H1 (cell line): ENCODE data around the gene PDIA5. TPM values are rescaled to one million over a fixed set of nuclear protein-coding genes. Genes with fewer than 3 reads are reported as not detected.
A peak's percentile ranks its signal among the peaks of the same experiment; 100 is the strongest.

ENCODE experiments used
- CTCF ChIA-PET: fragments of 300-600 bp; sonication (Branson Sonifier 250); formaldehyde crosslinking; loops from one replicate; lab custom pipeline; 2021; ENCODE audit not compliant: partially characterized antibody; lab: Charles Lee
- POLR2A ChIA-PET: fragments of 300-600 bp; sonication (Branson Sonifier 250); formaldehyde crosslinking; loops from one replicate; lab custom pipeline; 2021; ENCODE audit warnings: inconsistent platforms; ENCODE audit not compliant: partially characterized antibody; lab: Charles Lee
- DNase-seq, 2 experiments: peaks; one replicate each; pipeline versions ENCODE4 v3.0.0 to v3.0.0-alpha.2; 2010 to 2022; ENCODE audit warnings: low spot score in 2 of 2, low read depth in 1 of 2, mixed read lengths in 1 of 2
- FAIRE-seq: peaks from 2 replicates; lab custom pipeline; 2011; peaks lifted over from hg19 to GRCh38; lab: Jason Lieb, UNC
- H2AFZ ChIP-seq: 2 replicates; pipeline ENCODE4 v1.8.1; 2012; ENCODE audit warnings: low read length, inconsistent platforms
- H2AK5ac ChIP-seq: 2 replicates; pipeline ENCODE4 v1.6.1; 2013; ENCODE audit warnings: low read depth, low read length
- H2BK120ac ChIP-seq: replicated peaks from 2 replicates; pipeline ENCODE3; 2013; ENCODE audit warnings: low read depth, low read length, inconsistent platforms
- H2BK12ac ChIP-seq: 2 replicates; pipeline ENCODE4 v1.6.1; 2013; ENCODE audit warnings: low read depth, low read length
- H2BK15ac ChIP-seq: 2 replicates; pipeline ENCODE4 v1.6.1; 2013; ENCODE audit warnings: low read length
- H2BK20ac ChIP-seq: 2 replicates; pipeline ENCODE4 v1.6.1; 2013; ENCODE audit warnings: low read length
- H2BK5ac ChIP-seq: 2 replicates; pipeline ENCODE4 v1.6.1; 2013; ENCODE audit warnings: low read depth, low read length
- H3K14ac ChIP-seq: 2 replicates; pipeline ENCODE4 v1.6.1; 2013; ENCODE audit warnings: inconsistent platforms; ENCODE audit not compliant: insufficient read length
- H3K18ac ChIP-seq: 2 replicates; pipeline ENCODE4 v1.6.1; 2013; ENCODE audit warnings: low read length; ENCODE audit errors: extremely low read depth
- H3K23ac ChIP-seq: 2 replicates; pipeline ENCODE4 v1.6.1; 2013; ENCODE audit warnings: inconsistent platforms; ENCODE audit not compliant: insufficient read length
- H3K23me2 ChIP-seq: 2 replicates; pipeline ENCODE4 v1.6.1; 2013; ENCODE audit warnings: low read depth, low read length
- H3K27ac ChIP-seq: 2 replicates; pipeline ENCODE4 v1.6.1; 2011; ENCODE audit warnings: low read depth, low read length, inconsistent platforms
- H3K27me3 ChIP-seq, 4 experiments: replicated peaks in 1 of 4; 1 replicate in 1 of 4; 2 replicates in 3 of 4; pipeline versions ENCODE4 v1.6.1 to v1.8.1; 2011 to 2013; ENCODE audit warnings: low read length in 3 of 4, mild to moderate bottlenecking in 3 of 4, inconsistent platforms in 2 of 4, mixed read lengths in 2 of 4, moderate library complexity in 1 of 4; ENCODE audit not compliant: control insufficient read depth in 3 of 4, insufficient read depth in 3 of 4; ENCODE audit errors: extremely low read depth in 1 of 4
- H3K36me3 ChIP-seq, 4 experiments: 2 replicates each; pipeline versions ENCODE4 v1.6.1 to v1.8.1; 2011 to 2013; ENCODE audit warnings: mild to moderate bottlenecking in 4 of 4, low read length in 3 of 4, moderate library complexity in 2 of 4, control low read depth in 1 of 4, inconsistent platforms in 1 of 4; ENCODE audit not compliant: insufficient read depth in 4 of 4, control insufficient read depth in 2 of 4
- H3K4ac ChIP-seq: replicated peaks from 2 replicates; pipeline ENCODE3; 2013; ENCODE audit warnings: low read length, low read depth, mixed read lengths, inconsistent platforms; ENCODE audit not compliant: insufficient read length
- H3K4me1 ChIP-seq, 4 experiments: replicated peaks in 1 of 4; 1 replicate in 1 of 4; 2 replicates in 3 of 4; pipeline versions ENCODE4 v1.6.1 to v1.8.1; 2011 to 2013; ENCODE audit warnings: low read length in 3 of 4, inconsistent platforms in 2 of 4, mixed read lengths in 1 of 4; ENCODE audit not compliant: insufficient read depth in 4 of 4, control insufficient read depth in 3 of 4
- H3K4me2 ChIP-seq, 2 experiments: 2 replicates each; pipeline versions ENCODE4 v1.6.1 to v1.8.1; 2011 to 2013; ENCODE audit warnings: low read depth in 2 of 2, low read length in 2 of 2, control low read depth in 1 of 2, inconsistent platforms in 1 of 2, mild to moderate bottlenecking in 1 of 2; ENCODE audit not compliant: insufficient read depth in 1 of 2
- H3K4me3 ChIP-seq, 4 experiments: fragments of 200-600, 300-600 bp in 1 of 4; sonication (generic), shearing (Covaris generic), sonication (Bioruptor Twin) in 1 of 4; 2 replicates each; pipeline versions ENCODE4 v1.5.1 to v1.8.1; 2011 to 2016; ENCODE audit warnings: low read length in 4 of 4, low read depth in 3 of 4, control low read depth in 2 of 4, inconsistent platforms in 2 of 4, mild to moderate bottlenecking in 2 of 4, mixed read lengths in 1 of 4, moderate library complexity in 1 of 4; ENCODE audit not compliant: insufficient read depth in 2 of 4; ENCODE audit errors: extremely low read depth in 1 of 4
- H3K56ac ChIP-seq: replicated peaks from 2 replicates; pipeline ENCODE3; 2013; ENCODE audit warnings: low read depth, mild to moderate bottlenecking, mixed read lengths, low read length, inconsistent platforms; ENCODE audit not compliant: insufficient read length
- H3K79me1 ChIP-seq: 2 replicates; pipeline ENCODE4 v1.6.1; 2013; ENCODE audit warnings: low read depth, low read length, control low read depth
- H3K79me2 ChIP-seq, 2 experiments: 2 replicates each; pipeline versions ENCODE4 v1.6.1 to v1.8.1; 2012 to 2013; ENCODE audit warnings: low read length in 2 of 2, mild to moderate bottlenecking in 2 of 2, inconsistent platforms in 1 of 2; ENCODE audit not compliant: insufficient read depth in 2 of 2, control insufficient read depth in 1 of 2
- H3K9ac ChIP-seq, 4 experiments: replicated peaks in 1 of 4; 1 replicate in 1 of 4; 2 replicates in 3 of 4; pipeline versions ENCODE4 v1.6.1 to v1.8.1; 2011 to 2013; ENCODE audit warnings: low read depth in 3 of 4, low read length in 3 of 4, control low read depth in 2 of 4, mild to moderate bottlenecking in 2 of 4, moderate library complexity in 2 of 4, inconsistent platforms in 1 of 4; ENCODE audit errors: extremely low read depth in 1 of 4
- H3K9me3 ChIP-seq, 2 experiments: 2 replicates each; pipeline versions ENCODE4 v1.6.1 to v1.8.1; 2012 to 2013; ENCODE audit warnings: mild to moderate bottlenecking in 2 of 2, moderate library complexity in 2 of 2, control low read depth in 1 of 2, inconsistent platforms in 1 of 2, low read depth in 1 of 2, low read length in 1 of 2, mixed read lengths in 1 of 2; ENCODE audit not compliant: insufficient read depth in 2 of 2
- H4K20me1 ChIP-seq, 2 experiments: replicated peaks in 1 of 2; 2 replicates each; pipeline versions ENCODE3 to v1.8.1; 2011 to 2013; ENCODE audit warnings: inconsistent platforms in 2 of 2, low read length in 2 of 2, mild to moderate bottlenecking in 1 of 2; ENCODE audit not compliant: insufficient read depth in 2 of 2, control insufficient read depth in 1 of 2
- H4K5ac ChIP-seq: 2 replicates; pipeline ENCODE4 v1.6.1; 2013; ENCODE audit warnings: low read length, low read depth, mixed read lengths, inconsistent platforms; ENCODE audit not compliant: insufficient read length
- H4K8ac ChIP-seq: 2 replicates; pipeline ENCODE4 v1.8.0; 2013; ENCODE audit warnings: mild to moderate bottlenecking, moderate library complexity, low read length, inconsistent platforms; ENCODE audit not compliant: insufficient read depth; ENCODE audit errors: extremely low read depth
- H4K91ac ChIP-seq: replicated peaks from 2 replicates; pipeline ENCODE3; 2013; ENCODE audit warnings: low read length, mixed read lengths, inconsistent platforms; ENCODE audit not compliant: insufficient read length
- CEBPB ChIP-seq: IDR thresholded peaks from 2 replicates; pipeline ENCODE4 v1.6.1; 2012; ENCODE audit warnings: low read depth, low read length
- EP300 ChIP-seq, 2 experiments: IDR thresholded peaks; 1 replicate in 1 of 2; 2 replicates in 1 of 2; pipeline ENCODE4 v1.6.1; 2011 to 2012; ENCODE audit warnings: low read depth in 2 of 2, low read length in 2 of 2, mild to moderate bottlenecking in 2 of 2, borderline replicate concordance in 1 of 2, inconsistent platforms in 1 of 2, moderate library complexity in 1 of 2
- SUZ12 ChIP-seq: fragments of 200-600 bp; sonication (generic); IDR thresholded peaks from 2 replicates; pipeline ENCODE4 v1.6.1; 2012; ENCODE audit warnings: mild to moderate bottlenecking, inconsistent platforms, low read length, moderate library complexity, mixed read lengths
- WGBS, 2 experiments: shearing (Covaris generic) in 1 of 2; methylation state at CpG; one replicate each; pipeline versions ENCODE4 v1.1.6 to v1.1.7; 2013 to 2015; ENCODE audit warnings: low lambda C conversion rate in 2 of 2, mixed read lengths in 2 of 2, inconsistent platforms in 1 of 2, low coverage in 1 of 2, missing lambda C conversion rate in 1 of 2; ENCODE audit not compliant: insufficient replicate concordance in 2 of 2, insufficient coverage in 1 of 2, insufficient read length in 1 of 2; ENCODE audit errors: extremely low coverage in 1 of 2, missing lambda C conversion rate in 1 of 2; 5-methylcytosine and 5-hydroxymethylcytosine counted together
- polyA plus RNA-seq, 7 experiments: library from polyadenylated mRNA; depleted of rRNA in 3 of 7; stranded (reverse) in 5 of 7; unstranded in 2 of 7; fragments of >200 nt in 5 of 7; fragments of 200-250 nt in 2 of 7; gene quantifications; 1 replicate in 5 of 7; 2 replicates in 1 of 7; 4 replicates in 1 of 7; pipeline versions ENCODE4 v1.2.1 to v1.2.3, GENCODE V29; 2011 to 2013; ENCODE audit warnings: missing spikeins in 2 of 7, mixed read lengths in 2 of 7
- total RNA-seq: library from RNA; stranded (reverse); fragmentation: NEBNext Ultra II Directional; extraction: Animal tissue kit (Norgen Biotek cat#: 25700); gene quantifications from 2 replicates; pipeline ENCODE4 v1.2.1, GENCODE V29; 2021

PDIA5 gene
- total and polyA plus RNA-seq, 2 of the 8 experiments (the other 6 are each of a cell fraction or from before 2014, with no cell fraction given), result 18.2 to 32.8 TPM

GRCh38 chr3:123188058-123188457 is 121.2 kb downstream of the PDIA5 start:
- H3K18ac ChIP-seq, result no peak overlapping the region
- H3K23ac ChIP-seq, result no peak overlapping the region
- no peaks in the 10 kb centered on the region for H3K9me3 ChIP-seq
- no peak overlapping the region for H4K5ac ChIP-seq
- POLR2A ChIA-PET, result interaction anchor here (1.0 kb wide), 1 partner anchor 13 kb away, joined by 3 read pairs; the partner anchor contains the start of gene SEC22A
- no peak overlapping the region for H3K14ac ChIP-seq
- WGBS, 2 experiments, result 93% methylated on average over 6 of the region's 6 CpGs; no CpG with 5 or more reads in 1 of the 2 experiments
- H3K27me3 ChIP-seq, result no peaks in the 10 kb centered on the region
- no peak overlapping the region for H2BK5ac ChIP-seq
- H3K36me3 ChIP-seq, result no peaks in the 10 kb centered on the region
- no peak overlapping the region for H3K4ac ChIP-seq
- H3K27ac ChIP-seq, result no peak overlapping the region
- CTCF ChIA-PET, result interaction anchor here (1.1 kb wide), 1 partner anchor 9 kb away, joined by 3 read pairs; no protein-coding TSS in a partner anchor
- no peak overlapping the region for H3K9ac ChIP-seq
- no peak for TF ChIP-seq EP300 (IDR thresholded peaks at IDR 0.05; ENCODE audit: borderline replicate concordance in 1 of 2, low read depth in 2 of 2, low read length in 2 of 2)
- TF ChIP-seq SUZ12, result no peak
- TF ChIP-seq CEBPB, result peak; percentile 70; the same call in 1 of the 2 replicates
- TF ChIP-seq, all 59 proteins: peak for 1
- H3K4me3 ChIP-seq, result no peak overlapping the region
- FAIRE-seq (no peak), DNase-seq (no peak)
- H4K8ac ChIP-seq, result no peak overlapping the region
- H3K4me1 ChIP-seq, result no peaks in the 10 kb centered on the region
- no peak overlapping the region for H3K4me2 ChIP-seq
- no peak overlapping the region for H3K56ac ChIP-seq
- no peak overlapping the region for H2AK5ac ChIP-seq
- no peak overlapping the region for H2BK12ac ChIP-seq
- H3K79me1 ChIP-seq, result no peaks in the 10 kb centered on the region
- H2BK15ac ChIP-seq, result no peak overlapping the region
- H2AFZ ChIP-seq, result no peak overlapping the region
- H3K23me2 ChIP-seq, result no peaks in the 10 kb centered on the region
- no peaks in the 10 kb centered on the region for H4K20me1 ChIP-seq
- H3K79me2 ChIP-seq, result no peaks in the 10 kb centered on the region
- no peak overlapping the region for H4K91ac ChIP-seq
- no peak overlapping the region for H2BK20ac ChIP-seq
- H2BK120ac ChIP-seq, result no peak overlapping the region
